COLO829 (cell line): ENCODE measurements around the gene HMGCL.
"Not testable (repeated sequence)": the region's sequence is repeated elsewhere in the genome, so short reads cannot be mapped to it uniquely, and the experiment has no call there.

ENCODE experiments used
- DNase-seq: peaks from one replicate; pipeline ENCODE4 v3.0.0; 2012; ENCODE audit warnings: low spot score

Gene HMGCL

GRCh38 chr1:23826590-23826989, 1.4 kb upstream of the HMGCL start:
- DNase-seq: not testable (repeated sequence)

- DNase-seq: no peak
These were observed 713 bp upstream of the HMGCL start for GRCh38 chr1:23825762-23826522.

- DNase-seq: peak; percentile 10
These were observed 536 bp downstream of the HMGCL start for GRCh38 chr1:23824711-23825075.

- no peak for DNase-seq
These were observed 1.5 kb downstream of the HMGCL start for GRCh38 chr1:23823767-23824166.

GRCh38 chr1:23817633-23818032, 7.6 kb downstream of the HMGCL start:
- no peak for DNase-seq

GRCh38 chr1:23816906-23817305, 8.3 kb downstream of the HMGCL start:
- no peak for DNase-seq

GRCh38 chr1:23816361-23816760, 8.9 kb downstream of the HMGCL start:
- no peak for DNase-seq

- DNase-seq: no peak
These were observed 11.2 kb downstream of the HMGCL start for GRCh38 chr1:23814016-23814415.

GRCh38 chr1:23810818-23811540, 14.2 kb downstream of the HMGCL start:
- no peak for DNase-seq

- peak; percentile 81 for DNase-seq
These were observed 15.5 kb downstream of the HMGCL start for GRCh38 chr1:23809751-23810171.

GRCh38 chr1:23807453-23807852, 17.8 kb downstream of the HMGCL start:
- DNase-seq: no peak

- DNase-seq: no peak
These were observed 18.9 kb downstream of the HMGCL start for GRCh38 chr1:23806280-23806679.

- DNase-seq: no peak
These were observed 20.2 kb downstream of the HMGCL start for GRCh38 chr1:23805025-23805424.

GRCh38 chr1:23804183-23804835, 20.9 kb downstream of the HMGCL start:
- DNase-seq: no peak

- DNase-seq: no peak
These were observed 21.6 kb downstream of the HMGCL start for GRCh38 chr1:23803674-23804073.

- DNase-seq: not testable (repeated sequence)
These were observed 22.4 kb downstream of the HMGCL start for GRCh38 chr1:23802809-23803342.

GRCh38 chr1:23801876-23802275, 23.4 kb downstream of the HMGCL start:
- no peak for DNase-seq

- no peak for DNase-seq
These were observed 23.9 kb downstream of the HMGCL start for GRCh38 chr1:23801338-23801748.

GRCh38 chr1:23800400-23801337, 24.6 kb downstream of the HMGCL start, which contains the start of gene GALE:
TSS of gene GALE (minus strand) at chr1:23800754. CDS start at chr1:23799007, 1,747 bp downstream.
- DNase-seq: peak; percentile 94

- DNase-seq: peak; percentile 70
These were observed 25.4 kb downstream of the HMGCL start for GRCh38 chr1:23799570-23800399.

GRCh38 chr1:23799255-23799569, 26.0 kb downstream of the HMGCL start:
- DNase-seq: no peak
